Lung (tissue), 12 donors: Measurements from ENCODE around the gene LAMB4. TPM values are rescaled to one million over a fixed set of nuclear protein-coding genes. Genes with fewer than 3 reads are reported as not detected.

Source experiments
- ATAC-seq: fragments of 200-7000 bp; cut with Tn5 transposase; one replicate; pipeline ENCODE4 v1.9.1; 2020; ENCODE audit warnings: moderate number of reproducible peaks; ENCODE audit not compliant: insufficient read depth, low FRiP score
- DNase-seq, 3 donors: peaks; one replicate each; pipeline ENCODE4 v3.0.0-alpha.2; 2013 to 2017
- H3K27ac ChIP-seq, 2 donors: one replicate each; pipeline ENCODE4 v1.5.1; 2013; ENCODE audit warnings: mild to moderate bottlenecking in 2 of 2, moderate library complexity in 2 of 2, control low read depth in 1 of 2, inconsistent platforms in 1 of 2, low read depth in 1 of 2, low read length in 1 of 2
- H3K27me3 ChIP-seq, 3 donors: one replicate each; pipeline ENCODE4 v1.5.1; 2013; ENCODE audit warnings: low read length in 2 of 3; ENCODE audit not compliant: control insufficient read depth in 3 of 3, insufficient read depth in 3 of 3
- H3K36me3 ChIP-seq, 4 donors: one replicate each; pipeline ENCODE4 v1.5.1; 2013; ENCODE audit warnings: low read length in 4 of 4, mild to moderate bottlenecking in 1 of 4, moderate library complexity in 1 of 4; ENCODE audit not compliant: control insufficient read depth in 4 of 4, insufficient read depth in 4 of 4
- H3K4me1 ChIP-seq, 5 donors: one replicate each; pipeline ENCODE4 v1.5.1; 2013; ENCODE audit warnings: low read length in 5 of 5, mild to moderate bottlenecking in 2 of 5, moderate library complexity in 1 of 5; ENCODE audit not compliant: control insufficient read depth in 5 of 5, insufficient read depth in 5 of 5
- H3K4me3 ChIP-seq: one replicate; pipeline ENCODE4 v1.5.1; 2013; ENCODE audit warnings: mild to moderate bottlenecking, control low read depth, moderate library complexity
- H3K9ac ChIP-seq, 2 donors: one replicate each; pipeline ENCODE4 v1.5.1; 2013; ENCODE audit warnings: low read length in 2 of 2, control low read depth in 1 of 2; ENCODE audit not compliant: insufficient read depth in 1 of 2
- H3K9me3 ChIP-seq, 4 donors: one replicate each; pipeline ENCODE4 v1.5.1; 2013; ENCODE audit warnings: low read length in 3 of 4, mild to moderate bottlenecking in 1 of 4, moderate library complexity in 1 of 4; ENCODE audit not compliant: control insufficient read depth in 4 of 4, insufficient read depth in 3 of 4
- WGBS, 2 donors: extraction: QIAGEN DNeasy Blood & Tissue Kit; methylation state at CpG; one replicate each; pipeline ENCODE4 v1.1.7; 2013; 5-methylcytosine and 5-hydroxymethylcytosine counted together
- polyA plus RNA-seq, 2 donors: library from polyadenylated mRNA; stranded (reverse); fragments of 200-250 nt; gene quantifications; one replicate each; pipeline ENCODE4 v1.2.1, GENCODE V29; 2013
- total RNA-seq, 2 donors: library from RNA; depleted of rRNA in 1 of 2; stranded (reverse); fragments of >200 nt in 1 of 2; gene quantifications; one replicate each; pipeline ENCODE4 v1.2.1, GENCODE V29; 2014 to 2021
- TF ChIP-seq, protein P1 (sequence below): IDR thresholded peaks from 2 replicates; pipeline ENCODE4 v1.5.1; 2012; ENCODE audit warnings: mild to moderate bottlenecking; ENCODE audit errors: control extremely low read depth, extremely low read depth
- donor health status: control.
- donor health status: control.
- donor health status: Bipolar disorder and iron deficiency.
- donor health status: healthy.
- donor health status: DM: yes; HTN: yes; CAD: no.

LAMB4 gene
- total and polyA plus RNA-seq, 4 donors: 0.06 to 0.63 (median 0.28) TPM

DNA sequence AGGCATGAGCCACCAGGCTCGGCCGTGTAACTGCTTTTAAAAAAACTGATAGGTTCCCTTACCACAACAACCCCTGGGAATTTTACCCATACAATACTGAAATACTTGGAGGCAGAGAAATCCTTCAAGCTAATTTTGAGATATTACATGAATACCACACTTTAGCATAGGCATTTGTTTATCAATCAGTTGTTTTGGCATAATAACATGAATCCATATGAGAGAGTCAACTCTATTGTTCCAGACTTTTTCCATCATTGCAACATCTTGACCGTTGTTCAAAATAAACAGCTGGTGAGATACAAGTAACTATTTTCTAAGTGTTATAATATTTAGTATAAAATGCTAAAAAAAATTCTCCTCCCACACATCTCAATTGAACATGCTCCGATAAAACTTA lies 36.8 kb downstream of the LAMB4 start:
- DNase-seq (peak in 2 of 3 donors; percentile 83 to 88), ATAC-seq (no peak)
- H3K36me3 ChIP-seq: no peaks in the 10 kb centered on the region
- H3K4me1 ChIP-seq: peaks cover 2 to 39% (median 17%) of the 10 kb centered on the region in 5 donors
- H3K27me3 ChIP-seq: no peaks in the 10 kb centered on the region
- TF ChIP-seq, protein P1, sequence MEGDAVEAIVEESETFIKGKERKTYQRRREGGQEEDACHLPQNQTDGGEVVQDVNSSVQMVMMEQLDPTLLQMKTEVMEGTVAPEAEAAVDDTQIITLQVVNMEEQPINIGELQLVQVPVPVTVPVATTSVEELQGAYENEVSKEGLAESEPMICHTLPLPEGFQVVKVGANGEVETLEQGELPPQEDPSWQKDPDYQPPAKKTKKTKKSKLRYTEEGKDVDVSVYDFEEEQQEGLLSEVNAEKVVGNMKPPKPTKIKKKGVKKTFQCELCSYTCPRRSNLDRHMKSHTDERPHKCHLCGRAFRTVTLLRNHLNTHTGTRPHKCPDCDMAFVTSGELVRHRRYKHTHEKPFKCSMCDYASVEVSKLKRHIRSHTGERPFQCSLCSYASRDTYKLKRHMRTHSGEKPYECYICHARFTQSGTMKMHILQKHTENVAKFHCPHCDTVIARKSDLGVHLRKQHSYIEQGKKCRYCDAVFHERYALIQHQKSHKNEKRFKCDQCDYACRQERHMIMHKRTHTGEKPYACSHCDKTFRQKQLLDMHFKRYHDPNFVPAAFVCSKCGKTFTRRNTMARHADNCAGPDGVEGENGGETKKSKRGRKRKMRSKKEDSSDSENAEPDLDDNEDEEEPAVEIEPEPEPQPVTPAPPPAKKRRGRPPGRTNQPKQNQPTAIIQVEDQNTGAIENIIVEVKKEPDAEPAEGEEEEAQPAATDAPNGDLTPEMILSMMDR: no peak
- H3K9ac ChIP-seq: no peak overlapping the region
- H3K27ac ChIP-seq: peak overlapping the region in 1 of 2 donors; percentile 35
- H3K4me3 ChIP-seq: no peak overlapping the region
- no peaks in the 10 kb centered on the region for H3K9me3 ChIP-seq
- WGBS, 2 donors: 78 to 81% methylated on average over 4 of the region's 4 CpGs

DNA sequence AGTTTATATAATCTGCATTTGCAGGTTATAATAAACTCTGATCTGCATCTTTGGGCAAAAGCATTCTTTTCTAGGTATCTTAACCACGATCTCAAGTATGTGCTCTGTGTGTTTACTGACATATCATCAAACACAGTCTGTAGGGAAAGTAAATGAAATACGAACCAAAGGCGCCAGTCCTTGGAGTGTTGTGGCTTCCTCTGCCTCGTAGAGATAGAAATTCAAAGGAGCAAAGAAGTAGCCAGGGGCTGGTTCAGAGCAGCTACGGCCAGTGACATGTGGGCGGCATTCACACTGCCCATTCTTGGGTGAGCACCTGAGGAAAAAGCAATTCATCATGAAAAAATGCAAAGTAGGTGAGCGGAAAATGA lies 38.7 kb downstream of the LAMB4 start:
- 66 to 78% methylated on average over 7 of the region's 7 CpGs for WGBS, 2 donors
- TF ChIP-seq, protein P1: no peak
- Histone ChIP-seq H3K4me3 (no peak overlapping the region), H3K27ac (no peak overlapping the region), H3K9me3 (no peaks in the 10 kb centered on the region), H3K9ac (no peak overlapping the region), H3K36me3 (no peaks in the 10 kb centered on the region), H3K27me3 (no peaks in the 10 kb centered on the region), H3K4me1 (peaks cover 2 to 38% (median 17%) of the 10 kb centered on the region in 5 donors)
- DNase-seq (peak in 1 of 3 donors; percentile 47), ATAC-seq (no peak)

DNA sequence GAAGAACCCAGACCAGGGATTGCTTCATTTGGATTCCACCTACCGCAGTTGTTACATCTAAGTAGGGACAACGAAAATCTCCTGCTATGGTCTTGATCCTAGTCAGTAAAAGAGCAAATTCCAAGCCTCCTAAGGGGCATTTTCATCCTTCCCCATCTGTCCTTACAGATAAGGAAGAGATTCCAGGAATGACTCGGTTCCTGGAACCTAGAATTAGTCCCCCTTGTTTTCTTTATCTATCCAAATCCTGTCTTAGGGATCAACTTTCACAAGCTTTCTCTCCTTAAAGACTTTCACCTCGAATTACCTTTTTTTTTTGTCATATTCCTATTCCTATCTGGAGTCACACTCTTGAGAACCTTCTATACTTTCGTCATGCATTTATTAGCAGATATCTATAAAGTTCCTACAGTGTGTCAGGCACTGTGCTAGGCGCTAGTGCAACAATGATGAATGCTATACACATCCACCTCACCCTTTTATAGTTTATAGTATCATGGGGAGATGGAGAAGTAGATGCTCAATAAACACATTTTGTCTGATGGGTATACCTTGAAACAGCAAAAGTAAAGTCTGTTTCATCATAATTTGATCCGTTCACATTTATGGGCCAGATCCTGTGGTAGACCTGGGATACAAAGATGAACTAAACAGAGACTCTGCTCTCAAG lies 39.2 kb downstream of the LAMB4 start:
- Histone ChIP-seq H3K4me3 (no peak overlapping the region), H3K4me1 (peaks cover 2 to 32% (median 17%) of the 10 kb centered on the region in 5 donors), H3K9ac (no peak overlapping the region), H3K36me3 (no peaks in the 10 kb centered on the region), H3K27ac (no peak overlapping the region), H3K27me3 (no peaks in the 10 kb centered on the region), H3K9me3 (no peaks in the 10 kb centered on the region)
- DNase-seq (no peak), ATAC-seq (no peak)
- TF ChIP-seq, protein P1: no peak
- 85 to 88% methylated on average over 7 of the region's 7 CpGs for WGBS, 2 donors

DNA sequence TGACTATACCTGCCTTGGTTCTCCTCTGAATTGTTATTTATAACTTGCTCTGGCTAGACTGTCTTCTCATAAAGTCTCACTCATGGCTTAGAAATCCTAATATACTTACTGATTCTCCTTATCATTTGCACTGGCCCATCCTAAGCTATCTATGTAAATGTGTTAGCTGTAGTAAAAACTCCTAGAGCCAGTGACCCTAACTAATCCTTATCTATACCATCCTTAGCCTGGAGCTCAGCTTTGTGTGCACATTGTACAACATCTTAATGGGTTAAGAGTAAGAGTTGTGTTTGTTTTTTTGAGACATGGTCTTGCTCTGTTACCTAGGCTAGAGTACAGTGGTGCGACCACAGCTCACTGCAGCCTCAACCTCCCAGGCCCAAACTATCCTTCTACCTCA lies 40.8 kb downstream of the LAMB4 start:
- Histone ChIP-seq H3K27ac (no peak overlapping the region), H3K4me1 (peaks cover 0 to 17% (median 7%) of the 10 kb centered on the region in 5 donors), H3K4me3 (no peak overlapping the region), H3K36me3 (no peaks in the 10 kb centered on the region), H3K9me3 (no peaks in the 10 kb centered on the region), H3K9ac (no peak overlapping the region), H3K27me3 (no peaks in the 10 kb centered on the region)
- no peak for ATAC-seq
- 87 to 92% methylated on average over 1 of the region's 1 CpG for WGBS, 2 donors
- DNase-seq: no peak
- TF ChIP-seq, protein P1: no peak
